GM18517 (cell line): ENCODE data around the gene CHST1.

Experiments
- ATAC-seq: cut with Tn5 transposase; IDR thresholded peaks from one replicate; pipeline ENCODE4 v1.9.1; 2021; ENCODE audit warnings: mild to moderate bottlenecking, moderate library complexity; ENCODE audit not compliant: unreplicated experiment

CHST1 gene

DNA sequence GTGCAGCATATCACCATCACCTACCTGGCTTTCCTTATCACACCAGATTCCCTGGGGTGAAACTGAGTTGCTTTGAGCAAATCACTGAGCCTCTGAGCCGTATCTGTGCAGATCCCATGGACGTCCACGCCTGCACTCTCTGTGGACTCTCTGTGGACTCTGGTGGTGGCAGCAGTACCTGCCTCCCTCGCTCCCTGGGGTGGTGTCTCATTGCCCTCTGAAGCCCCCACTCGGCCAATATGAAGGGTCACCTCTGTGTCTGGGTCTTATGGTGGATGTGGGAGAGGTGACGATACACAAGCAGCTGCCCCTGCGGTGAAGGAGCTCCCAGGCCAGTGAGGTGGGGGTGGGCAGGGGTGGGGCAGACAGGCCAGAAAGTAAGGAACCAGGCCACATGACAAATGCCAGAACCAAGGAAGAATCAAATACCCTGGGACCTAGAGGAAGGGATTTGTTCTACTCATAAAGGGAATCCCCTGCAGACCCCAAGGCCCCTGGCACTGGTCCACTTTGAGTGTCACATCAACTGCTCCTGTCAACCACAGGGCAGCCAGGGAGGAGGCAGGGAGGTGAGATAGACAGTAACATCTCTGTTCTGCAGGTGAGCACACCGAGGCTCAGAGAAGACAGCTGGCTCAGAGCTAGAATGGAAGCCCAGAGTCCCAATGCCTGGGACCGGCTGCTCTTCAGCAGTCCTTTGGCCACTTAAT lies 9.2 kb upstream of the CHST1 start:
- no peak for ATAC-seq

DNA sequence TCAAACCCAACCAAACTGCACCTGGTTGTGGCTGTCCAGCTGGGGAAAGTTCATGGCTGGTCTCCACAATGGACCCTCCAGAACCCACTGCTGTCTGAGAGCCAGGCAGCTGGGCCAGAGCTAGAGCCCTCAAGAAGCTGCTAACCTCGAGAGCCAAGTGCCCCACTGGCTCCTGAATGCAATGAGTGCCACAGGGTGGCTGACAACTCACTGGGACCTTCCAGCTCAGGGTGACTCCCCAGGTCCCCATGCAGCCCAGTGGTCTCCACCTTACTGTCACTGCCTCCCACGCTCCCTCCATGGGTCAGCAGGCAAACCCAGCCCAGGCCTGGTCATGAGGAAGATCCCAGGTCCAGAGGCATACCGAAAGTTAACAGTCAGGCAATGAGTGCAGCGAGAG lies 8.0 kb upstream of the CHST1 start:
- no peak for ATAC-seq

DNA sequence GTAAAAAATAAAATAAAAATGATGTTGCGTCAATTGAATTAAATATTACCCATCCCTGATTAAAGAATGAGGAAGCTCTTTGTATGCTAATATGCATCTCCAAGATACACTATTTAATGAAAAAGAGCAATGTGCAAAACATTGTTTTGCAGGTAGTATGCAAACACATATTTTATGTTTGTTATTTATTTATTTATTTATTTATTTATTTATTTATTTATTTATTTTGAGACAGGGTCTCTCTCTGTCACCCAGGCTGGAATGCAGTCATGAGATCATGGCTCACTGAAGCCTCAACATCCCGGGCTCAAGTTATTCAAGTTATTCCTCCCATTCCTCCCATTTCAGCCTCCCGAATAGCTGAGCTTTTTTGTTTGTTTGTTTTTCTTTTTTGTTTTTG lies 7.2 kb upstream of the CHST1 start:
- ATAC-seq = no peak

DNA sequence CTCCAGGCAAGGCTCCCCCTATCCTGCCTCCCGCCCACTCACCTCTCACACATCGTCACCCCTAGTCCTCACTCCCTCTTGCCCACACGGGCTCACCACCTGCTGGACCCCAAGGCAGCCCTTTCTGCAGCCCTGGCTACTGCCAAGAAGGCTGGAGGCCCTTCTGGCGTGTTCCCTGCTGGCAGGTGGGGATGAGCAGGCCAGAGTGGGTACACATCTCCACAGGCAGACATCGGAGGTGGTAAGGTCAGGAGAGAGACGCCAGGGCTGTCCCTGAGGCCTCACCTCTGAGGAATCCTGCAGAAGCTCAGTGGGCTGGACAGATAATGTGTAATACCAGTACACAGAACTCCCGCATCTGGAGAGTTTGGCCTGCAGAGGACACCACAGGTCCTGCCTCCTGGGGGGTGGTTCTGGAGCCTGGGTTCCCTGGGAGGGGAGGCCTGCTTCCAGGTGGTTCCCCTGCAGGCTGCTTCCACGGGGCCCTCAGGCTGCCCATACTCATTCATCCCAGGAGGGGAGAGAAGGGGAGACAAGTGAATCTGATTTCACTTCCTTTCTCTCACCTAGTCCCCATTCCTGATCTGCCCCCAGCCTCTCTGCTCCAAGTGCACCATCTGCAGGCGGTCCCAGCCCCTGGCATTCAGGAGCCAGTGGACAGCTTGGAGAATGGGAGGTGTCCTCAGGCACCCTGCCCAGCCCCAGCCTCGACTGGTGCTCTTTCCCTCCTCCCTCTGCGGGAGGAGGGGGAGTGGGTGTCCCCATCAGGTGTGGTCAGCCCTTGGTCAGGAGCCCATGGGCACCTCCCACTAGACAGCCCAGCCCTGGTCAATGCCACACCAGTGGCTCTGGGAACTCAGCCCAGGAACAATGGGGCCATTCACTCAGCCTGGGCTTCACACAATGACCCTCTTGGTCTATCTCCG lies 6.1 kb upstream of the CHST1 start:
- no peak for ATAC-seq

DNA sequence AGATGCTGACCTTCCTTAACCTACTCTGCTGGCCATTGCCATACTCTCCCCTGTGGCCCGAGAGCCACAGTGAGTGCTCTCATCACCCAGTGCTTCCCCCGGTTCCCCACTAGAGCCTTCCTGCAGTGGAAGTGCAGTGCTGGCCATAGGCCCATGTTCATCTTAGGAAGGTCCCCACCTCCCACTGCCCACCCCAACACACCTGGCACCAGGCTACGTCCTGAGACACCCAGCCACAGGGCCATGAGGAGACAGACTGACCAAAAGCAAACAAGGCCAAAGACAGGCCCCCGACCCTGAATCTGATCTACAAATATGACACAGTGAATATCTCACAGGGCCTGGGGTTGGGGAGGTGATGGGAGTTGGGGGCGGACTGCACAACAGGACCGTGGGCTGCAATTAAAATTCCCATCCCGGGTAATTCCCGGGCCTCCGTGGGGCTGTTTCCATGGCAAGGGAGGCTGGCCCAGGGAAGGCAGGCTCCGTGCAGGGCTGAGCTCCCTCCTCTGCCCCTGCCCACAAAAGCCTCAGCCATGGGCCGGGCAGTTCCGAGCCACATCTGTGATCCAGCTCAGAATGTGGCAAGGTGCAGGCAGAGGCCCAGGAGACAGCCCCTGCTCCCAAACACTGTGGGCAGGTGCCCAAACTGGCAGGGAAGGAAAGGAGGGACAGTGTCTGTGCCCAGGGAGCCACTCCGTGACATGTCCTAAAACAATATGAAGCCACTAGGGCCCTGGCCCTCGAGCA lies 5.1 kb upstream of the CHST1 start:
- no peak for ATAC-seq

DNA sequence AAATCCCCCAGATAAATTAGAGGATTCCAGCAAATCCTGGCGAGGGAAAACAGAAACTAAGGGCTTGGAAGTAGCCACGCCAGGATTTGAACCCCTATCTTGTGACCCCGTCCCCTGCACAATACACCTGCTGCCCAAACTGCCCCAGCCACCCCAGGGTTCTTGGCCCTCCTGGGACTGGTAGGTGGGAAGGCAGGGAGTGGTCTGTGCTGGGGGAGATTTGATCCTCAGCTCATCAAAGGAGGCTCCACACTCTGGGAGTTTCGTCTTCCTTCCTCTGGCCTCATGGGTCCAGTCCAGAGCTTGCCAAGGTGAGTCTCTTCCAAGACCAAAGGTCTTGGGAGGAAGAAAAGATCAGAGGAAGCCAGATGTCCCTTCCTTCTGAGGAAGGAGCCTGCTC lies 4.5 kb upstream of the CHST1 start:
- no peak for ATAC-seq

DNA sequence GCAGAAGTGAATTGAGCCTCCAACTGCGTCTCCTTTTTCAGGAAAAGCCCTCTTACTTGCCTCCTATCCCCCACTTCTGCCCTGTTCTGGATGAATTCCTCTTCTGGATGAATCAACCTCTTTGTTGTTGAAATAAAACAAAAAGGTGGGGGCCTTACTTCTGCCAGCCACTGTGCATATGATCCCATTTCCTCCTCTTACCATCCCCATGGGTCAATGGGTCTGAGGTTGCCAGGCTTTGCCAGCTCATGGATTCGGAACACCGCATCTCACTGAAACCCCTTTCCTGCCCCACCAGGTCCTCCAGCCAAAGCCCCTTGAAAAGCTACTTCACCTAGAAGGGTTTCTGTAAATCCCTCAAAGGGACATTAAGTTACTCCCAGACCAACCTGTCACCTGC lies 3.7 kb upstream of the CHST1 start:
- ATAC-seq = no peak

DNA sequence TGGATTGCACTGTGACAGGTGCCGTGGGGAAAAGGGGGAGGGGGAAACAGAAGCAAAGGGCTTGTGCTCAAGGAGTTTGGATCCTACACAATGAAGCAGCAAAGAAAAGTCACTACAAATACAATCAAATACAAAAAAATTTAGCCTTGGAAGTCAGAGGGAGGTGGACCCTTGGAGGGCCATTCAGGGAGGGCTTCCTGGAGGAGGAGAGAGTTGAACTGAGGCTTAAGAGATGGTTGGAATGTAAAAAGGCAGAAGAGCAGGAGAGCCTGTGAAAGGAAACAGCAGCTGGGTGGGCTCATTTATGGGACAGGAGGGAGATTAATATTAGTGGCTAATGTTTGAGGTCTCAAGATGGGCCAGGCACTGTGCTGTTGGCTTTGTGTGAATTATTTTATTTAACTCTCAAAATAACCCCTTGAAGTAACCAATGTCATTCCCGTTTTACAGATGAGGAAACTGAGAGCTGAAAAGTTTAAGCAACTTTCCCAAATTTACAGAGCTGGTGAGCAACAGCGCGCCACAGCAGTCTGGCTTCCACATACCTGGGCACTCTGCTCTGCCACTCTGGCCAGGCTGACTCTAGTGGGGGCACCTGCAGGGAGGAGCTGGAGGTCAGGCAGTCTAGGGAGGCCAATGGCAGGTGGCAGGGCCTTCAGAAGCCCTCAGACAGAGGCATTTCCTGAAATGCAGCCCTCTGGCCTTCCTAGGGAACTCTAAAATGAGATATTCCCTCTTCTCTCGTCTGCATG lies 2.7 kb upstream of the CHST1 start:
- no peak for ATAC-seq

DNA sequence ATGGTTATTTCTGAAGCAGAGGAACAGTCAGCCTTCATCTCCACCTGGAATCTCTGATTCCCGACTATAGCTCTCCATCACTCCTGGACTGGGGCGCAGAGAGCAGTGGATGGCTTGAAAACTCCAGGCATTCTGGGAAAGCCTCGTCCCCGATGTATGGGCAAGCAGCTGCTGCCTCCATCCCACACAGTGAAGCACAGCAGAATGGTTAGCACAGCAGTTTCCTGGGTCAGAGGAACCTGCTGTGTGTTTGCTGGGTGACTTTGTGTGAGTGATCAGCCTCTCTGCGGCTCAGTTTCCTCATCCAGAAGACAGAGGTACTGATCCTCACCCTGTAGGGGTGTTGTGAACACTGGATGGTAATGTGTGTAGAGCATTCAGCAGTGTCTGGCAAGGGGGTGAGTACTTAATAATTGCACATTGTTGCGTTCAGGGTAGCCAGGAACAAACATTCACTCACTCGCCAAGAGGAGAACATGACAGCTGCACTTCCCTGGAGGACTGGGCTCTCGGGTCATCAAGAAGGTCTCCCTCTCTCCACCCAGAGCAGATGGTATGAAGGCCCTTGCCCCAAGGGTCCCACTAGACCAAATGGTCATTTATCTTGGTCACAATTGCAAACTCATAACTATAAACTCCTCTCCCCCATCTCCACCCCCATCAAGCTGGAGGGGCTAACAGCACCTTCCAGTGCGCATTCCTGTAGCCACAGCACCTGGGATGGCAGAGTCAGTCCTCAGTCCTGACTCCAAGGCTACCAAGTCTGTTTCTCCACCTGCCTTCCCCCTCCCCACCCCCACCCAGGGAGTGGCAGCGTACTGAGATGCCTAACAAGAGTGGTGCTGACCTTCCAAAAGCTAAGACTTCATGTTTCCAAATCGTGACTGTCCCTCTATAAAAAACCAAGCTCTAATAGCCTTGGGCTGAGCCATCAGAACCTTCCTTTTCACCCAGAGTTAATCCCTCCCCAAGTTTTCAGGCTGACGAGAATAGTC lies 1.5 kb upstream of the CHST1 start:
- no peak for ATAC-seq

DNA sequence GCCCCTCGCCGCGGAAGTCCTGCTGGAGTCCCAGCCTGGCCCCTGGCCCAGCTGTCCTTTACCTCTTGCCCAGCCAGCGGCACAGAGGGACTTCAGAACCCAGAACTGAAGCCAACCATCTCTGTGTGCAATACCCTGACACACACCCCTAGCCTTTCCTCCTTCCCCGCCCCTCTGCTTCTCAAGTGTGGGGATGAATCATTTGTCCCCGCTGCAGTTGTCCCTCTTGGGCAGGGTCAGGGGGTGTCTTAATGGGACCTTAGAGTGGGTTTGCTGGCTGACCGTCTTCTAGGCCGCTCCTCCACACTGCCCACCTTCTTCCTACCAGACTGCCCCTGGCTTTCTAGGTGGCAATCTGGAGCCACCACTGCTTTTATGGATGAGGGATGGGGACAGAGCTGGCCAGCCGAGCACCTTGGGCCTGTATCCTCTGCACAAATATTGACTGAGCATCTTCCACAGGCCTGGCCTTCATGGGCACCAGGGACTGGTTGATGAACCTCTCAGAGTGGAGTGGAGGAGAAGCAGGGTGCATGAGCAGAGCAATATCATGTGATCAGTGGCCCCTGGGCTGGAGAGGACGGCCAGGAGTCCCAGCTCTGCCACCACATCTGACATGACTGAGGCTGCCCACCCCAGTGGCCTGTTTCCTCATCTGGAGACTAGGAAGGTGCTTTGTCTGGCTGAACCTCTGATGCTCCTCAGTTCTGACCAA lies 668 bp upstream of the CHST1 start:
- ATAC-seq = no peak

DNA sequence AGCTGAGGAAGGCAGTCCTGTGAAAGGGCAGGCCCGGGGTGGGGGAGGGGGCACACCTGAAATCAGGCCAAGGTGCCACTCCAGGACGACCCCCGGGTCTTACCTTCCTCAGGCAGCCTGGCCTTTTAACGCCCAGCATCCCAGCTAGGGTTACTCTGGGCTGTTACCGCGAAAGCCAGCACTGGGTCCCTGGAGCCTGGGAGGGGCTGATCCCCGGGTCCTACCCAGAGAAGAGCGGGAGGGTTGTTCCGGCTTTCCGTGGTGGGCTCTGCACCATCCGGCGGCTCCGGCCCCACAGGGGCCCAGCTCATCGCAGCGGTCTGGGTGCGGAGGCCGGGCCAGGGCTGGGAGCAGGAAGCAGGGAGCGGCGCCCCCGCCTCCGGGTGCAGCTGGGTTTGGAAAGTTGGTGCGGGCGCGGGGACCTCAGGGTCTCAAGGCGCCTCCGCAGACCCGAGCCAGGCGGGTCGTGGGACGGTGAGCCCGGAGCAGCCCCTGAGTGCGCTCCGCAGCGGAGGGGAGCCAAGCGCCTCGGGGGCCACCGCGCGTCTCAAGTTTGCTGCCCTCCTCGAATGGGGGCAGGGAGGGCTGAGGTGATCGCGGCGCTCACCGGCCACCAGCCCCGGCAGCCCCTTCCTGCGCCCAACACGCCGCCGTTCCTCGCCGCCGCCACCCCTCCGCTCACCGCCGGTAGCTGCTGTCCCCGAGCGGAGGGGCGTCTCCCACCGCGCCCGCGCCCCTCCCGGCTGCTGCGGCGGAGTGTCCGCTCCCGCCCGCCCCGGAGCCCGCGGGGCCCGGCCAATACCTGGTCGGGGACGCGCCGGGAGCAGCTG lies 831 bp downstream of the CHST1 start:
- ATAC-seq = no peak

DNA sequence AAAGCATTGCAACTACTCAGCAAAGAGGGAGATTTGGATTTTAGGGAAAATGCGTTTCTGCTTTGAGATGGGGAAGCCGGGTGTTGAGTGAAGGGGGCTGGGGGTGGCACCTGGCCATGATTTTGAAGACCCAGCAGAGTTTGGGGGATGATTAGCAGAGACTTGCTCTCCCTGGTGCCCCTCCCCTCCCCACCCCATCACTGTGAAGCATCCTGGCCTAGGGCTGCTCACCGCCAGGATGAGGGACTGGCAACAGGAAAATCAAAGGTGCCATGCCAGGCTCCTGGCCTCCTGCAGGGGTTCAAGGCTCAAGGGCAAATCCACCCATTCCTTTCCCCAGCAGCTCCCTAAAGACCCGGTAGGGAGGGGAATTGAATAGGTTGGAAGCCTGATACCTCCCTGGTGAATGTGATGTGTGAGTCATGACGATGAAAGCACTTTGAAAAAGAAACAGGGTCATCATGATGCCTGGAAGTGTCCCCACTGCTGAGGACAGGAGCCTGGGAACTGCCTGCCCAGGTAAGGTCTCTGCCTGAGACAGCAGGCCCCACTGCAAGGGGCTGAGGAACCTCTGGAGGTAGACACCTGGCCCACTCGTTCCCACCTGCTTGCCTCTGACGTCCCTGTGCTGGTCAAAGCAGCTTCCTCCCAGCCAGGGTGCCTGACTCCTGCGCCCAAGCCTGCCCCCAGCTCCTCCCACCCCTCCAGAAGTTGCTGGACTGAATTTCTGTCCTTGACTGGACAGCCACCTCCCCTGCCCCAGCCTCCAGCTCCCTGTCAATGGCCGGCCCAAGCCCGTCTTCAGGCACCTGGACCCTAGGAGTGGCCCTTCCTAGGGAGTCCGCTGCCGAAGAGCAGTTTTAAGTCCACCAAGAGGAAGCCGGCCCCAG lies 1.7 kb downstream of the CHST1 start:
- ATAC-seq = no peak

DNA sequence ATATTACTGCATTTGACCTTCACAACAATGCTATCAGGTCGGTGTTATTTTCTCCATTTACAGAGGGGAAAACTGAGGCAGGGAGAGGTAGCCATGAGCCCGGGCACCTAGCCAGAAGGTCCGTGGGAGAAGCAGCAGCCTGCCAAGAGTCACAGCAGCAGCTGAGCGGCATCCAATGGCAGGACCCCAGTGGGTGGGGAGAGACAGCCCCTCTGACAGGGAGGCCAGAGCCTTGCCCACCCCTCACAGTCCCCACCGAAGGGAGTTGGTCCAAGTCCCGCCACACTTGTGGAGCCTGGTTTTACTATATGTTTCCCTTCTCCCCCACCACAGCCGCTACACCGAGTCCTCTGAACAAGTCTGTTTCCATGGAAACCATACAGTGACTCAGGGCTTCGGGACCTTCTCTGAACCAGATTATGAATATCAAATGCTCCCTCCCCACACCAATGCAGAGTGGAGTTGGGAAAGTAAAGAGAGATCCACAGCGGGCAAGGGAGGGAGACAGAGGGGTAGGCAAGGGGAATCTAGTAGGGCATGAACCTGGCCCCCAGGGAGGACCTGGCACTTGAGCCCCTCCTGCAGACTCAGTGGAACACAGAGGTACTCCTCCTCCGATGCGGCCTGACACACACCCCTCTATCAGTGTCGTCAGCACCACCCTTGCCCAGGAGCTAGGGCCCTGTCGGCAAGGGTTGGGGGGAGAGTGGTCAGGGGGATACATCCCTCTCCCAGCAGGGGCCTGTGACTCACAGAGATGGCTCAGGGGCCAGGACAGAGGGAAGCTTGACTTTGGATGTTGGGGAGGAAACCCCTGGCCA lies 2.5 kb downstream of the CHST1 start:
- no peak for ATAC-seq

DNA sequence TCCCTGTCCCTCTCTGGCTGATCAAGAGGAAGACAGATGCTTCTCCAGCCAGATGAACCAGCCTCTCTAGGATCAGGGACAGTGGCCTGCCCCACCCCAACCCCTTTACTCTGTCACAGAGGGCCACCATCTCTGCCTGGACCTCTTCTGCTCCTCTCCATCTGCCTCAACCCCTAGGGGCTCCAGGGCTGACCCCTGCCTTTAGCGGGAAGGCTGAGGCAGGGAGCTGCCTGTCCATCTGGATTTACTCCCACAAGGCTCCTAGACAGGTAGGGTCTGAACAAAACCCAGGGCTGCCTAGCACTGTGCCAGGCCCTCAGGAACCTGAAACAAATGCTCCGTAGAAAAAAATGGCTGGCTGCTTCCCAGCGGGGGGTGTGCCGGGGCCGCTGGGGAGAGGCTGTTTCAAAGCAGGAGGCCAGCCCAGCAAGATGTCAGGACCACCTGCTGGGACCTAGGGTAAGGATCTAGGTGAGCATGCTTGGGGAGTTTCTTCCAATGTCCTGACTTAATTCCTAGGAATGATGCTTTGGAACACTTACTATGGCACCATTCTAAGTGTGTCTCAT lies 3.2 kb downstream of the CHST1 start:
- ATAC-seq = no peak

DNA sequence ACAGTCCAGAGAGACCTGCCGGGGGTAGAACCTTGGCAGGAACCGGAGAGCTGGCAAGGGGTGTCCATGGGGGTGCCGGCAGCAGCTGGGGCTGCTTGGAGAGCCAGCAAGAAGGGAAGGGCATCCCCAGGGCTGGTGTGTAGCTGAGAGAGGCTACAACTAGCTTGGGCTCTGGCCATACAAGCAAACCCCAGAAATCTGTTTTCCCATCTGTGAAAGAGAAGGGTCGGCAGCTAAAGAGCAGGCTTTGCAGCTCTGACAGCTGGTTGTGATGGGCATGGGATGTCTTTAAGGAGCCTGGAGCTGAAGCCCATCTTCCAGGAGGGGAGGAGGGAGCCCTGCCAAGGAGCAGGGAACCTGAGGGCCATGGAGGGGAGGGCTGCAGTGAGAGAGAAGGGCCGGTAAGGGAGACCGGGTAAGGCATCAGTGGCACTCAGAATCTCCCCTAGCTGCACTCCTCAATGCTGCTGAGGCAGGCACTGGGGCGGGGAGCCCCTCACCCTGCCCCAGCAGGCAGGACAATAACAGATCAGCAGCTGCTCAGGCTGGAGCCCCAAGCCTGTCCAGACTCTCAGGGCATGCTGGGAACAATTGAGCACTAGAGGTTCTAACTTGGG lies 3.9 kb downstream of the CHST1 start:
- no peak for ATAC-seq
